HG03039 (cell line): ENCODE data around the gene NDUFA7.
"Not testable (repeated sequence)": the region's sequence is repeated elsewhere in the genome, so short reads cannot be mapped to it uniquely, and the experiment has no call there.

Experiments
- ATAC-seq: cut with Tn5 transposase; IDR thresholded peaks from one replicate; pipeline ENCODE4 v1.9.1; 2021; ENCODE audit warnings: mild to moderate bottlenecking, moderate library complexity; ENCODE audit not compliant: unreplicated experiment

The NDUFA7 gene

DNA sequence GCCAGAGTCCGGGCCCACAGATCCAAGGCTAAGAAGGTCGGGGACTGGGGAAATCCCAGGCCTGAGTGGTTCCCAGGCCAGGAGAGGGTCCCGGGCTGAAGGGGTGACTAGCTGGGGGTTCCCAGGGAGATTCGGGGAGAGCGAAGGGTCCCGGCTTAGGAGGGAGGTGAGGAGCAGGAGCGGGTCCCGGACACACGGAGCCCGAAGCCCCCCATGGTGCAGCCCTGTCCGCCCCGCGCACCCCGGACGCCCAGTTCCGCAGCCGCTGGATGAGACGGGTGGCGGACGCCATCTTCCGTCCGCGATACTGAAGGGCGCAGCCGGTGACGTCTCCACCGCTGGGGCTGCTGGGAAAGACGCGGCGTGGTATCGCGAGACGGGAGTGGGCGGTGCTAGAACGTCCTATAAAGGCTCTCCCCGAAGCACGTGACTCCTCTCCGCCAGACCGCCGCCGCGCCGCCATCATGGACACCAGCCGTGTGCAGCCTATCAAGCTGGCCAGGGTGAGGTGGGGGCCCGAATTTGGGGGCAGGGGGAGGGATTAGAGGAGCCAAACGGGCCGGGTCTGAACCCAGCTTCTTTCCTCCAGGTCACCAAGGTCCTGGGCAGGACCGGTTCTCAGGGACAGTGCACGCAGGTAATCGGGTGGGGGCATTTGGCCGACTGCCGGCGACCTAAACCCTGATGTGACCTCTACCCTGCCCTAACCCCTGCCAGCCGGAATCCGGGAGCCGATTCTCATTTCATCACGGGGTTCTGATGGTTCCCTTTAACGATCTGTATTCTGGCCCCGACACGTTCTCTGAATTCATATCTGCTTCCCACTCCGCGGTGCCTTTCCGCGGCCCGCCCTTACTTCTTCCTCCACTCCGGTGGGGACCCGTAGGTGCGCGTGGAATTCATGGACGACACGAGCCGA is at the start of gene NDUFA7, which contains the start of gene RPS28:
Gene NDUFA7, minus strand, starts transcription at position 309 of the 919 bp plus-strand sequence. Its CDS starts 17 bp downstream, at position 292.
Gene RPS28, plus strand, starts transcription at position 430 of the 919 bp plus-strand sequence. Its CDS starts 35 bp downstream, at position 465.
- peak; percentile 91 for ATAC-seq

DNA sequence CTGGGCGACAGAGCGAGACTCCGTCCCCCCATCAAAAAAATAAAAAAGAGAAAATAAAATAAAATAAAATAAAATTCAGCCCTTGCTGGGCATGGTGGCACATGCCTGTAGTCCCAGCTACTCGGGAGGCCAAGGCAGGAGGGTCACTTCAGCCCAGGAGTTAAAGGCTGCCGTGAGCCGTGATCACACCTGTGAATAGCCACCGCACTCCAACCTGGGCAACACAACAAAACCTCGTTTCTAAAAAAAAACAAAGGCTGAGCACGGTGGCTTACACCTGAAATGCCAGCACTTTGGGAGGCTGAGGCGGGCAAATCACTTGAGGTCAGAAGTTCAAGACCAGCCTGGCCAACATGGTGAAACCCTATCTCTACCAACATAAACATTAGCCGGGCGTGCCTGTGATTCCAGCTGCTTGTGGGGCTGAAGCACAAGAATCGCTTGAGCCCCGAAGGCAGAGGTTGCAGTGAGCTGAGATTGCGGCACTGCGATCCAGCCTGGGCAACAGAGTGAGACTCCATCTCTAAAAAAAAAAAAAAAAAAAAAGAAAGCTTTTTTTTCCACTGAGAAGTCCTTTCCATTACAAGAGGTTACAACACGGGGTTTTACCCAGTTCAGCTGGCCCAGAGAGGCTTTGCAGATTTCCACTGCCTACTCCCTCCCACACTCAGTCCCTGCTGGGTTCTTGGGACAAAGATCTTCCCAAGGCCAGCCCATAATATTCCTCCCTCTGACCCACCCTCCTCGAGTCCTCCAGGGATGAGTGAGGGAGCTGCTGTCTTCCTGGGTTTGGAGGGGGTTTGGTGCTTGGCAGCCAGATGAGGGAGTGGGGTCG is 49.2 kb upstream of the NDUFA7 start:
- ATAC-seq, result no peak

DNA sequence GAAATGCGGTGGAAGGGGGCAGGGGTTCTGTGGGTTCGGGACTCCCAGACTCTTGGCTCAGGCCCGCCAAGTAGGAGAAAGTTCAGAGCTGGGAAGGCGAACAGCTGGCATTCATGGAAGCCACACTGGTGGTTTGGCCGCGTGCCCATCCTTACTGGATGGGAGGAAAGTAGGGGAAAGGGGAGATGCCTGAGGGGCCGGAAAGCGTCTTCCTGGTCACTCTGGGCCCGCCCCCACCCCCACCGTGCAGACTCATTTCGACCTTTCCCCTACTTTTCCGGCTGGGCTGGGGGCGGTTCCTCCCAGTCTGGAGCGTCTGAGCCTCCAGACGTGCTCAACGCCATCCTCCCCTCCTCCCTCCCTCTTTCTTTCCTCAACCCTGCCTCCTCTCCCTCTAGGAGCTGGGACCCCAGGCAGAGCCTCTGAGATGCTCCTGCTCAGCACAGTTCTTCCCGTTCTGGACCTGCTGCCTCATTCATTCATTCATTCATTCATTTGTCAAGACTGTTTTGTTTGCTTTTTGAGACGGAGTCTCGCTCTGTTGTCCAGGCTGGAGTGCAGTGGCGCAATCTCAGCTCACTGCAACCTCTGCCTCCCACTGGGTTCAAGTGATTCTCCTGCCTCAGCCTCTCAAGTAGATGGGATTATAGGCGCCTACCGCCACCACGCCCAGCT is 46.3 kb upstream of the NDUFA7 start:
- ATAC-seq, result no peak

DNA sequence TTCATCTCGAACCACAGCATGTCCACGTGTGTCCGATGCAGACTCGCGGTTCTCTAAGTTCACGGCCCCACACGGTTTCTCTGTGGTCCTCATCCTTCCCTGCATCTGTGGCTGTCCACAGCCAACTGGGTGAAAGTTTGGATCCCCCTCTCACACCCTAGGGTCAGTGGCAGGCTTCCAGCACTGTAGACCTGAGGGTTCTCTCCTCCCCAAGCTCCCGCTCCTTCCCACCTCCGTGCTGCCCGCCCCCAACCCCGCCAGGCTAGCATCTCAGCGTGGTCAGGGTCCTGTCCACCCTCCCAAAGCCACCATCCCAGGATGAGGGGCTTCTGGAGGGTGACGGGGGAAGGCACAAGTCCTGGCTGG is 45.8 kb upstream of the NDUFA7 start:
- ATAC-seq, result no peak

DNA sequence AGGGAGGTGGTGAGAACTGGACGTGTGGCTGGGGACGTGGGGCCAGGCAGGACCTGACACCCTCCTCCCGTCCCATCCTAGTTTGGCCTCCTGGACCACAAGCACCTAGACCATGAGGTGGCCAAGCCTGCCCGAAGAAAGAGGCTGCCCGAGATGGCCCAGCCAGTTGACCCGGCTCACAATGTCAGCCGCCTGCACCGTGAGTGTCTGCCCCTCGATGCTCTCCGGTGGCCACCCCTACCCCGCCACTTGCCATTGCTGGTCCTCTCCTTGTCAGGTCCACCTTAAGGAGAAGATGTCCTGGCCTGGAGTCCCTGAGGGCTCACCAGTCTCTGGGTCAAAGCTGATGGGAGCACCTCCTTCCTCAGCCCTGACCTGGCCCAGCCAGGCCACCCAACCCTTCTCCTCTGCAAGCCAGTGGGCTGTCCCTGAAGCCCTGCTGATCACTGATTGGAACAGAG is 45.0 kb upstream of the NDUFA7 start:
- ATAC-seq, result no peak

DNA sequence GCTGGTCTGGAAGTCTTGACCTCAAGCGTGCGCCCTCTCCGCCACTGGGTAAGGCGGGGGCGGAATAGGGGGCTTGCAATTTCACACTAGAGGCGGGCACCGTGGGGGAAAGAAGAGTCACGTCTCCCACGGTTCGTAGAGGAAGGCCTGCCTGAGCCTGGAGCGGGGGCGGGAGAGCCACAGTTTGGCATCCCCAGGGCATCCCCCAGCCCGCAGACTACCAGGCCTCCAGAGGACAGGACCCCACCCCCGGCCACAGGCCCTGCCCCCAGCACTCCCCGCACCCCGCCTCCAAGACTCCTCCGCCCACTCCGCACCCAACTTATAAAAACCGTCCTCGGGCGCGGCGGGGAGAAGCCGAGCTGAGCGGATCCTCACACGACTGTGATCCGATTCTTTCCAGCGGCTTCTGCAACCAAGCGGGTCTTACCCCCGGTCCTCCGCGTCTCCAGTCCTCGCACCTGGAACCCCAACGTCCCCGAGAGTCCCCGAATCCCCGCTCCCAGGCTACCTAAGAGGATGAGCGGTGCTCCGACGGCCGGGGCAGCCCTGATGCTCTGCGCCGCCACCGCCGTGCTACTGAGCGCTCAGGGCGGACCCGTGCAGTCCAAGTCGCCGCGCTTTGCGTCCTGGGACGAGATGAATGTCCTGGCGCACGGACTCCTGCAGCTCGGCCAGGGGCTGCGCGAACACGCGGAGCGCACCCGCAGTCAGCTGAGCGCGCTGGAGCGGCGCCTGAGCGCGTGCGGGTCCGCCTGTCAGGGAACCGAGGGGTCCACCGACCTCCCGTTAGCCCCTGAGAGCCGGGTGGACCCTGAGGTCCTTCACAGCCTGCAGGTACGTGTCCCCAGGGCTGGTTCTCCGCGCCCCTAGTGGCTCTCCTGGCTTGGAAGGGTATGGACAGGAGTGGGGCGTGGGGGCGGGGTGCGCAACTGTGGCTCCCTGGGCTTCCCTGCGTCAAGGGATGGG is 42.9 kb upstream of the NDUFA7 start, which contains the start of gene ANGPTL4:
Gene ANGPTL4, plus strand, starts transcription at position 353 of the 969 bp plus-strand sequence. Its CDS starts 167 bp downstream, at position 520.
- ATAC-seq, result no peak

DNA sequence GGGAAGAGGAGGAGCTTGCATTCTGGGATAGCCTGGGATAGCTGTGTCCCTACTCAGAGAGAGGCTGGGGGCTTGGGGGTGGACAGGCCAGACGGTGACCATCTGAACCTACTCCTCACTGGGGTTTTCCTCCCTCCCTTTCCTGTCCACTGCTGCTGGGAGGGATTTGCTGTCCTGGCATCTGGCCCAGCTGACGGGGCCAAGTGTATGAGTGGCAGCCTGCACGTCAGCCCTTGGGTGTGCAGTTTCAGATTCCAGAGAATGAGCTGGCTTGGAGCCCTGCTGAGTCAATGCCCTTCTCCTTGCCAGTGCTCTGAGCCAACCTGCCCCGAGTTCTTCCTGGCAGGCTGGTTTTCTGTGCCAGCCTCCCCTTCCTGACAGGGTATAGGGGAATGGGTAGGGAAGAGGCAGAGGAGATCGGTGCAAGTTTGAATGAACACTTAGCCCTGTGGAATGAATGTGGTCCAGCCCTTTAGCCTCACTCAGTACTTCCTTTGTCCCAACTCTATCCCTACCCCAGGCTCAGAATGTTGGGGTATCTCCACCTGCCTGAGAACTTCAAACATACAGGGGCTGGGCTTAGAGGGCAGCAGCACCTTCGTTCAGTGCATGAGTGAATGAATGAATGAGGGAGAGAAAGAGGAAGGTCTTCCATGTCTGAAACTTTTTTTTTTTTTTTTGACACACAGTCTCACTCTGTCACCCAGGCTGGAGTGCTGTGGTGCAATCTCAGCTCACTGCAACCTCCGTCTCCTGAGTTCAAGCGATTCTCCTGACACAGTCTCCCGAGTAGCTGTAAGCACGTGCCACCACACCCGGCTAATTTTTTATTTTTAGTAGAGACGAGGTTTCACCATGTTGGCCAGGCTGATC is 41.0 kb upstream of the NDUFA7 start:
- no peak for ATAC-seq

DNA sequence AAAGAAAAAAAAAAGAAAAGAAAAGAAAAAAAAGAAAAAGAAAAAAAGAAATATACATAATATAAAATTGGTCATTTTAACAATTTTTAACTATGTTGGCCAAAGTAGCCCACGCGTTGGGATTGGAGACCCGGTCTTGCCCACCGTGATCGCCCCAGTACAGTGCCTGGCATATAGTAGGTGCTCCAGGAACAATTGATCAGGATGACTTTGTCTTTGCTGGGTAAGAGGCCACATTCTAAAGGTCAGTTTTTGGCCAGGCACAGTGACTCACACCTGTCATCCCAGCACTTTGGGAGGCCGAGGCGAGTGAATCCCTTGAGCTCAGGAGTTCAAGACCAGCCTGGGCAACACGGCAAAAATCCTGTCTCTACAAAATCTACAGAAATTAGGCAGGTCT is 39.0 kb upstream of the NDUFA7 start:
- ATAC-seq, result no peak

DNA sequence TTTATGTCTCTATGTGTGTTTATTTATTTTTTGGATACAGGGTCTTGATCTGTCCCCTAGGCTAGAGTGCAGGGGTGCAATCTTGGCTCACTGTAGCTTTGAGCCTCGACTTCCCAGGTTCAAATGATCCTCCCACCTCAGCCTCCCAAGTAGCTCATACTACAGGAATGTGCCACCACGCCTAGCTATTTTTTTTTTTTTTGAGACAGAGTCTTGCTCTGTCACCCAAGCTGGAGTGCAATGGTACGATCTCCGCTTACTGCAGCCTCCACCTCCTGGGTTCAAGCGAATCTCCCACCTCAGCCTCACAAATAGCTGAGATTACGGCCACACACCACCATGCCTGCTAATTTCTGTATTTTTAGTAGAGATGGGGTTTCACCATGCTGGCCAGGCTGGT is 37.8 kb upstream of the NDUFA7 start:
- no peak for ATAC-seq

DNA sequence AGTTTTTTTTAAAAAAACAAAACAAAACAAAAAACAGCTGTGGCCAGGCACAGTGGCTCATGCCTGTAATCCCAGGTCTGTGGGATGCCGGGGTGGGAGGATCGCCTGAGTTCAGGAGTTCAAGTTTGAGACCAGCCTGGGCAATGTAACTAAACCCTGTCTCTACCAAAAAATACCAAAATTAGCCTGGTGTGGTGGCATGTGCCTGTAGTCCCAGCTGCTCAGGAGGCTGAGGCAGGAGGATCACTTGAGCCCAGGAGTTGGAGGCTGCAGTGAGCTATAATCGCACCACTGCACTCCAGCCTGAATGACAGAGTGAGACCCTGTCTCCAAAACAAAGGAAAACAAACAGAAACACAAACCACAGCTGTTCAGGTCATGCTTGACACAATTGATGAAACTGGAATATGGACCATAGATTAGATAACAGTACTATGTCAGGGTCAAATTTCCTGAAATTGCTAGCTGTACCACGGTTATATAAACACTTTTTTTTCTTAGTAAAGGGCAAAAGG is 35.9 kb upstream of the NDUFA7 start:
- no peak for ATAC-seq

DNA sequence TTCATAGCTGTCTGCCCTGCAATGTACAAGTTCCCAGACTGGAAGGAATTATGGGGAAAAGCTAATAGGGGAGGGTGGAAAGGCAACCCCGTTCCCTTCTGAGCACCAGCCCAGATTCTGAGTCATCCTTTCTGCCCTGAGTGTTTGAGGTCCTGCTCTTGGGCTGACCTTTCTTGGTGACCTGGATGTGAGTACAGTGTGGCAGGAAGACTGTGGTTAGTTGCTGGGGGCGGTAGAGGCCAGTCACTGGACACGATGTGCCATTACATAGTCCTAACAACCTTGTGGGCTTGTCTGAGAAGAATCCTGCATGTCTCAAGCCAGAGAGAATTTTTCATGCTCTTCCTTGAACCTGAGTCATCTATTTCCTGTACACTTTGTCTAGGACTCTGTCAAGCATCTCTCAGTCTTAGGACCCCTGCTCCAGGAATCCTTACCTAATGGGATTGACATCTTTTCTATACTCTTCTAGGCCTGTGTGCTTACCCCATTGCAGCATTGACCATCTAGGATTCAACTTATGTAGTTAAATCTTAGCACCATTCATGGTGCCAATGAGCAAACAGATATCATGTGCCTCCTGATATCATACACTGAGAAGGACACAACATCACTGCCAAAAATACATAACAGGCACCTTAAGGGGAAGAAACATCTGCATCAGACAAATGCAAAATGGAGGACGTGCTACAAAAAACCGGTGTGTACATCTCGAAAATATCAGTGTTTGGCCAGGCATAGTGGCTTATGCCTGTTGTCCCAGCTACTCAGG is 34.6 kb upstream of the NDUFA7 start:
- no peak for ATAC-seq

DNA sequence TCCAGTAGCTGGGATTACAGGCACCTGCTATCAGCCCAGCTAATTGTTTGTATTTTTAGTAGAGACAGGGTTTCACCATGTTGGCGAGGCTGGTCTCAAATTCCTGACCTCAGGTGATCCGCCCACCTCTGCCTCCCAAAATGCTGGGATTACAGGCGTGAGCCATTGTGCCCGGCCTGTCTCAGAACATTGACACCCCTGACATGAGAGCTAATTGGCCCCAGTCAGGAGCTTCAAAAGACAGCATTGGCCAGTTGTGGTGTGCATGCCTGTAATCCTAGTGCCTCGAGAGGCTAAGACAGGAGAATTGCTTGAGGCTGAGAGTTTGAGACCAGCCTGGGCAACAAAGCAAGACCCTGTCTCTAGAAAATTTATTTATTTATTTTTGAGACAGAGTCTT is 31.7 kb upstream of the NDUFA7 start:
- ATAC-seq, result not testable (repeated sequence)

DNA sequence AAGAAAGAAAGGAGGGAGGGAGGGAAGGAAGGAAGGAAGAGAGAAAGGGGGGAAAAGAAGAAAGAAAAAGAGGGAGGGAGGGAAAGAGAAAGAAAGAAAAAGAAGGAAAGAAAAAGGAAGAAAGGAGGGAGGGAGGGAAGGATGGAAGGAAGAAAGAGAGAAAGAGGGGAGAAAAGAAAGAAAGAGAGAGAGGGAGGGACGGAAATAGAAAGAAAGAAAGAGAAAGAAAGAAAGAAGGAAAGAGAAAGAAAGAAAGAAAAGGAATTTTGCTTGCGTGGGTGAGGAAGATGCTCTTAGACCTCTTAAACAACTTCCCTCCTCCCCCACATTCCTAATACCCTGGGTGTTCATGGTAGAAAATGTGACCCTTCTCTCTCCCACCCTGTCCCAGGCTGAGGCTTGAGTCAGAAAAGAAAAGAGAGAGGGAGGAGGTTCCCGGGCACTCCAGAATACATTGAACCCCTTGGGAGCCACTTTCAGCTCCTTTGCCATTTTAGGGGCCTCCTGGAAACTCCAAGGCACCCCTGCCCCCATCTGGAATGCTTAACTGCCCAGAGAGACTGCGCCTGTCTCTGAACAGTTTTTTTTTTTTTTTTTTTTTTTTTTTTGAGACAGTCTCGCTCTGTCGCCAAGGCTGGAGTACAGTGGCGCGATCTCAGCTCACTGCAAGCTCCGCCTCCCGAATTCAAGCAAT is 31.1 kb upstream of the NDUFA7 start:
- no peak for ATAC-seq

DNA sequence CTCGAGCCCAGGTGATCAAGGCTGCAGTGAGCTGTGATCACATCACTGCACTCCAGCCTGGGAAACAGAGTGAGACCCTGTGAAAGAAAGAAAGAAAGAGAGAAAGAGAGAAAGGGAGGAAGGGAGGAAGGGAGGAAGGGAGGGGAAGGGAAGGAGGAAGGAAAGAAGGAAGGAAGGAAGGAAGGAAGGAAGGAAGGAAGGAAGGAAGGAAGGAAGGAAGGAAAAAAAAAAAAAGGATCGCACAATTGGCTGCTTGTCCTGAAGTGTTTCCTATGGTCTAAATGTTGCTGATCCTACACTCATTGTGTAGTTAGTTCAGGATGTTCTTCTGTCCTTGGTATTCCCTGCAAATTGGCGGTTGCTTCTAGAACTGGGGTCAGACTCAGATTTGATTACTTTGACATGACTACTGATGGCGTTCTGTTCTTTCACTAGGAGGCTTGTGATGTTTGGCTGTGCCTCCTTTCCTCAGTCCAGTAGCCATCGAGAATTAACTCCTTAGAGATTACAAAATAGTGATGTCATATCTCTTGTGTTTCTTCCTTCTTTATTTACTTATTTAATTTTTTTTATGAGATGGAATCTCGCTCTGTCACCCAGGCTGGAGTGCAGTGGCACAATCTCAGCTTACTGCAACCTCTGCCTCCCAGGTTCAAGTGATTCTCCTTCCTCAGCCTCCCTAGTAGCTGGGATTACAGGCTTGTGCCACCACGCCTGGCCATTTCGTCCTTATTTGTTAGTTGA is 28.6 kb upstream of the NDUFA7 start:
- ATAC-seq, result not testable (repeated sequence)

DNA sequence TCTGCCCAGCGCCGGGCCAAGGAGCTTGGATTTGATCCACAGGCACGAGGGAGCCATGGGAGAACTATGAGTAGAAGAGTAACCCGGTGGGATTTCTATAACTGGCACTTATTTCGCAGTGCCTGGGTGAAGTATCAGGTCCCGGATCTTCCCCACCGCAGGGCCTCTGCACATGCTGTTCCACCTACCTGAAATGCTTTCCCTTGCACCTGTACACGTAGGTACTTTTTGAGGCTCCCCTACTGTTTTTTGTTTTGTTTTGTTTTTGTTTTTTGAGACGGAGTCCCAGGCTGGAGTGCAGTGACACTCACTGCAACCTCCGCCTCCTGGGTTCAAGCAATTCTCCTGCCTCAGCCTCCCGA is 22.3 kb upstream of the NDUFA7 start:
- ATAC-seq, result no peak

DNA sequence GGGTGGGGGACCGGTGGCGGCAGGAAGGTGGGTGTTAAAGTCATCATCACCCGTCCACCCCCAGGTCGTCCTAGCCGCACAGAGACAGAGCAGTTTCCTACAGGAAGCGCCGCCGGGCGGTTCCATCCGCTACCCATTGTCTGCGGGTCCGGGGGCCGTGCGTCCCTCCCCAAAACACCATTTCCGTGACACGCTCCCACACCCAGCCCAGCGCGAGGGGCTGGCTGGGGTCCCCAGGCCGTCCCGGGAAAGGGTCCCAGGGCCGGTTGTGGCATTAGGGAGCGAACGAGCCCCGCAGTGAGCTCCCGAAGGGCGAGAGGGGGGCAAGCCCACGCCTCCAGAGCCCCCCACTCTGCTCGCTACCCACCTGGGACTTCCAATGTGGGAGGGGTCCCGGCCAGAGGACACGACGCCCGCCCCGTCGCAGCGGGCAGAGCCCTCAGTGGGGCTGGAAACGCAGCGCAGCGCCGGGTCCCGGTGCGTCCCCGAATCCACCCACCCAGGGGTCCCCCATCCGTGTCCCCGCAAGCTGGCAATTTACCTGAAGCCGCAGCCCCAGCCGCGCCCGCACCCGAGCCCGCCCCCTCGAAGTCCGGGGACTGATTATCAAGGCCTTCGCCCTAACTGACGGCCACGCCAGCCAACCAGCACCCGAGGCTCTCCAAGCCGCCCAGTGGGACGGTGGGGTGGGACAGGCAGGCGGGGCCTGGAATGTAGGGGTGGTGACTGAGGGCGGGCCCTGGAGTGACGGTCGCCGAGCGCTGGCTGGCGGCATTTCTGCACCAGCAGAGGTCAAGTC is 21.7 kb upstream of the NDUFA7 start, which contains the start of gene KANK3:
Gene KANK3, minus strand, starts transcription at position 579 of the 799 bp plus-strand sequence. CDS start 5,434 bp downstream, outside the sequence.
- peak; percentile 87 for ATAC-seq
